AG09309 (cell line): ENCODE data around the gene GAPDHS.

Source experiments
- DNase-seq: peaks from one replicate; pipeline ENCODE4 v3.0.0-alpha.2; 2010; ENCODE audit warnings: low read depth
- H3K4me3 ChIP-seq: 2 replicates; pipeline ENCODE4 v1.5.1; 2011; ENCODE audit warnings: mild to moderate bottlenecking, low read depth, low read length, moderate library complexity; ENCODE audit not compliant: control insufficient read depth
- TF ChIP-seq, protein P1 (sequence below): IDR thresholded peaks from 2 replicates; pipeline ENCODE4 v1.5.1; 2011; ENCODE audit warnings: mild to moderate bottlenecking, low read depth, low read length, inconsistent platforms; ENCODE audit not compliant: insufficient read depth, control insufficient read depth; ENCODE audit errors: missing control alignments

Gene GAPDHS

DNA sequence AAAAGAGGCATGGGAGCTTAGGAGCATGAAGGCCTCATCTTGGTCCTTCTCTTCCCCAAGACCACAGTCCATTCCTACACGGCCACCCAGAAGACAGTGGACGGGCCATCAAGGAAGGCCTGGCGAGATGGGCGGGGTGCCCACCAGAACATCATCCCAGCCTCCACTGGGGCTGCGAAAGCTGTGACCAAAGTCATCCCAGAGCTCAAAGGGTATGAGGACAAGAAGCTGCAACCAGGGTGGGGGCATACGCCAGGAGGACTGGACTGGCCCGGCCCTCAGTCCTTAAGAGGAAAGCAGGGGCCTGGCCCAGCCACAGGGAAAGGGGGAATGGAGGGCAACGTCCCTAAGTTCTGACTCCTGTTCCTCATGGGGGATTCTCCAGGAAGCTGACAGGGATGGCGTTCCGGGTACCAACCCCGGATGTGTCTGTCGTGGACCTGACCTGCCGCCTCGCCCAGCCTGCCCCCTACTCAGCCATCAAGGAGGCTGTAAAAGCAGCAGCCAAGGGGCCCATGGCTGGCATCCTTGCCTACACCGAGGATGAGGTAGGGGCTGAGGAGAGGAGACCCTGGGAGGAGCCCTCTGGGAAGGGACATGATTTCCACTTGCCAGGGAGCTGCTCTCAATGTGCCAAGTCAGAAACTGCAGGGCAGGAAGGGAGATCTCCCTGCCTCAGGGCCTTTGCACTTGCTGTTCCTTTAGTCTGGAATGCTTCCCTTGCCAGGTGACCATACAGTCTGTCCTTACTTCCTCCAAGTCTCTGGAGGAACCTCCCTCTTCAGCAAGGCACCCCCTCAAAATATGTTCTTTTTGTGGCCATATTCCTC lies 10.2 kb downstream of the GAPDHS start:
- TF ChIP-seq, protein P1, sequence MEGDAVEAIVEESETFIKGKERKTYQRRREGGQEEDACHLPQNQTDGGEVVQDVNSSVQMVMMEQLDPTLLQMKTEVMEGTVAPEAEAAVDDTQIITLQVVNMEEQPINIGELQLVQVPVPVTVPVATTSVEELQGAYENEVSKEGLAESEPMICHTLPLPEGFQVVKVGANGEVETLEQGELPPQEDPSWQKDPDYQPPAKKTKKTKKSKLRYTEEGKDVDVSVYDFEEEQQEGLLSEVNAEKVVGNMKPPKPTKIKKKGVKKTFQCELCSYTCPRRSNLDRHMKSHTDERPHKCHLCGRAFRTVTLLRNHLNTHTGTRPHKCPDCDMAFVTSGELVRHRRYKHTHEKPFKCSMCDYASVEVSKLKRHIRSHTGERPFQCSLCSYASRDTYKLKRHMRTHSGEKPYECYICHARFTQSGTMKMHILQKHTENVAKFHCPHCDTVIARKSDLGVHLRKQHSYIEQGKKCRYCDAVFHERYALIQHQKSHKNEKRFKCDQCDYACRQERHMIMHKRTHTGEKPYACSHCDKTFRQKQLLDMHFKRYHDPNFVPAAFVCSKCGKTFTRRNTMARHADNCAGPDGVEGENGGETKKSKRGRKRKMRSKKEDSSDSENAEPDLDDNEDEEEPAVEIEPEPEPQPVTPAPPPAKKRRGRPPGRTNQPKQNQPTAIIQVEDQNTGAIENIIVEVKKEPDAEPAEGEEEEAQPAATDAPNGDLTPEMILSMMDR, result no peak
- no peak overlapping the region for H3K4me3 ChIP-seq
- DNase-seq, result no peak

DNA sequence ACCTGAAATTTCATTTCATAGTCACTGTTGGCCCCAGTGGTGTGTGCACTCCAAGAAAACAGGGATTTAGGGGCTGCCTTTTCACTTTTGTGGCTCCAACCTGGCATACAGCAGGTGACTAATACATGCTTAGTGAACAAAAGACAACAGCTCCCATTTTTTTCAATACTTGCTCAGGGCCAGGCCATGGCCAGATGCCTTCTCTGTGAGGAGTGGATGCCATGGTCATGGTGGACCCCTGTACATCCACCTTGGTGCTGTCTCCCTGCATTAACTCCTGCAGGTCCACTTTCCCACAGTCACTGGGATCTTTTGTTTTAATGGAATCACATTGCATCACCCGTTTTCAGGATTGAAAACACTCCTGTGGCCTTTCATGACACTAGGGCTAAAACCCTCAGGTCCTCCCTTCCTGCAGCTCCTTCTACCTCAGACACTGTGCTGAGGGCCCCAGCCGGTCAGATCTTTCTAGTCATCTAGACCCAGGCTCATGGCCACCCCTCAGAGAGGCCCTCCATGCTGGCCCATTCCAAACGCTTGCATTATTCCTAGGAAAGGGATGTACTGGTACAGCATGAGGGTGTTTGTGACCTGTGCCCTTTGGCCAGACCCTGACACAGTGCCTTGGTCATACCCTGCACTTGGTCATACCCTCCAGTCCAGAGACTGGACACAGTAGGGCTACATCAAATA lies 11.0 kb downstream of the GAPDHS start:
- no peak for DNase-seq
- peak overlapping the region; percentile 95 for H3K4me3 ChIP-seq
- TF ChIP-seq, protein P1, result no peak

DNA sequence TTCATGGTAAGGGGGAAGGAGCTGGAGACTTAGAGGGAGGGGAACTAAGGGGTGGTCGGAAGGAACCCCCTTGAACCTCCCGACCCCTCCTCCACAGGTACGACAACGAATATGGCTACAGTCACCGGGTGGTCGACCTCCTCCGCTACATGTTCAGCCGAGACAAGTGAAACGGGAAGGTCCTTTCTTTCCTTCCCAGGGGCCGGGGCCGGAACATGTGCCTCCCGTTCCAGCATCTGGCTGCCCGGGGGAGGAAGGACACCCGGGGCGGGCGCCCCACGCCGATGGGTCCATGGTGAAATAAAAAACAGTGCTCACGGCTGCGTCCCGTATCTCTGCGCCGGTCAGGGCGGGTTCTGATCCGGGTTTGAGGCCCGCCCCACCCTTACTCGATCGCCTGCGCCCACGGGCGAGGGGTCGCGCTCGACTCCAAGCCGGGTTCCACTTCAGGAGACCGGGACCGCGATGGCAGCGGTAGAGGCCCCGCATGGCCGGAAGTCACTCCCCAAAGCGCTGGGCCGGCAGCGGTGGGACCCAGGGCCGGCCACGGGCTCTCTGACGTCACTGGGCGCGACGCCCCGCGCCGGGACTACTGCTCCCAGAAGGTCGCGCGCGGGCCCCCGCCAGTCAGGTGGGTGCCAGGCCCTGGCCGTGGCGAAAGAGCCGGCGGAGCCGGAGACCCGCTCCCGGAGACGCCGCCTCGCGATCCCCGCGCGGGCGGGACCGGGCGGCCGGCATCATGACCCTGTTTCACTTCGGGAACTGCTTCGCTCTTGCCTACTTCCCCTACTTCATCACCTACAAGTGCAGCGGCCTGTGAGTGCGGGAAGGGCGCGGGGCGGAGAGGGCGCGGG lies 12.0 kb downstream of the GAPDHS start, which contains the start of gene TMEM147:
Gene TMEM147 (plus strand): TSS at position 626 of the 854 bp plus-strand sequence. CDS start 114 bp downstream, at position 740.
- peak within 1 kb of the TSS; percentile 95 for H3K4me3 ChIP-seq
- peak; percentile 24 for DNase-seq
- TF ChIP-seq, protein P1, result no peak

DNA sequence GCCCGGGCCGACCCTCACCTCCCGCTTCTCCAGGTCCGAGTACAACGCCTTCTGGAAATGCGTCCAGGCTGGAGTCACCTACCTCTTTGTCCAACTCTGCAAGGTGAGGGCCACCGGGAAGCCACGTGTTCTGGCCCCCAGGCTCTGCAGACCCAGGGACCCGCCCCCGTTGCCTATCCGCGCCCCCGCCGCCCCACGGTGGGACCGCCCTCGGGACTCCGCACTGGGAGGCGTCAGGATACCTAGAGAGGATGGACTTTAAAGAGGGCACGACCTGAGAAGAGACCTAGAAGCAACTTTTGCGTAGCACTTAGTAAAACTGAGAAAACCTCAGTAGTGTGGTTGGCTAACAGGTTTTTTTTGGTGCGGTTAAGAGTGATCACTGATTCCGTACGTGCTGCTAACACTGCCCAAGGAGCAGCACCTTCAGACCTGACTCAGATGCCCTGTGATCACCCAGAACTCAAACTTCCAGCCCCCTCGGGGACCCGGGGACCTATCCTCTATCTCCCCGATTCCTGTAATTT lies 12.7 kb downstream of the GAPDHS start:
- TF ChIP-seq, protein P1, result no peak
- DNase-seq, result no peak
- H3K4me3 ChIP-seq, result peak overlapping the region; percentile 95

DNA sequence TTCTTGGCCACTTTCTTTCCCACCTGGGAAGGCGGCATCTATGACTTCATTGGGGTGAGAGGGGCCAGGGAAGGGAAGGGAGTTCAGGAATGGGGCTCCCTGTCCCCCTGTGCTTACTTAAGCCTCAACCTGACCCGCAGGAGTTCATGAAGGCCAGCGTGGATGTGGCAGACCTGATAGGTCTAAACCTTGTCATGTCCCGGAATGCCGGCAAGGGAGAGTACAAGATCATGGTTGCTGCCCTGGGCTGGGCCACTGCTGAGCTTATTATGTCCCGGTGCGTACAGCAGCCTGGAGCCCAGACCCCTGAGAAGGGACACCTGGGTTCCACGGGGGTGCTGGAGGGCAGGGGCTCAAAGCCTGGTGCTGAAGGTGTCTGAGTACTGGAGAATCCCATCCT lies 13.3 kb downstream of the GAPDHS start:
- H3K4me3 ChIP-seq, result peak overlapping the region; percentile 95
- DNase-seq, result no peak
- TF ChIP-seq, protein P1, result no peak

DNA sequence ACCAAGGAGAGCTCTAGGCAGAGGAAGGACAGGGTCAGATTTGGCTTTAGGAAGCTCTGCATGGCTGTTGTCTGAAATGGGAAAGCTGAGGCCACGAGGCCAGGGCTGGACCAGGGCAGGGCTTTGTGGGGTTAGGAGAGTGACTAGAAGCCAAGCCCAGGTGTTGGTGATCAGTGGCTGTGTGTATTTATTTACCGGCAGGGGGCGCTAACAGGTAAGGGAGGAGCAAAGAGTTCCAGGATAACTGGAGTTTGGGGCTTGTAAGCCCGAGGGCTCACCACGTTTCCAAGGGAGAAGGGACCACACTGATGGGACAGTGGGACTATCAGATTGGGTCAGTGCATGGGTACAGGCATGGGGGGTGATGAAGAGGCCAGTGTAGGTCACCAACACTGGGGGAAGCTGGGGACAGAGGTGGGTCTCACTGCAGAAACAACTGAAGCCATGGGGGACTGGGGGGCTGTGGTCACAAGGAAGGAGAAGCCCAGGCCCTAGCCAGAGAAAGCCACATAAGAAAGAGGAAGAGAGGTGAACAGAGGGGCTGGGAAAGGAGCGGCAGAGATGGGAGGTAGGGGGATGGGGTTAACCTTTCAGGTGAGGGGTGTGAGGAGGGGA lies 16.0 kb downstream of the GAPDHS start:
- DNase-seq, result peak; percentile 10
- H3K4me3 ChIP-seq, result no peak overlapping the region
- TF ChIP-seq, protein P1, result peak; percentile 80
